ENCODE data around the gene TDRD9.

The TDRD9 gene

GRCh38 chr14:104100171-104101085 lies 172.2 kb downstream of the TDRD9 start:
- no peak overlapping the region for H3K27ac ChIP-seq
- no peaks in the 10 kb centered on the region for H3K36me3 ChIP-seq
- H3K27me3 ChIP-seq = no peaks in the 10 kb centered on the region
- no peak overlapping the region for H3K4me3 ChIP-seq (ENCODE audit: low read depth in 1 of 2, low read length in 1 of 2)
- no peak for TF ChIP-seq CTCF (IDR thresholded peaks at IDR 0.05)
- no peaks in the 10 kb centered on the region for H3K4me1 ChIP-seq (ENCODE audit: control insufficient read depth in 1 of 2, insufficient read depth in 1 of 2, low read depth in 1 of 2, low read length in 1 of 2)
- no peaks in the 10 kb centered on the region for H3K9me3 ChIP-seq

- Histone ChIP-seq H3K9me3 (no peaks in the 10 kb centered on the region), H3K27ac (no peak overlapping the region), H3K27me3 (no peaks in the 10 kb centered on the region), H3K4me3 (ENCODE audit: low read depth in 1 of 2, low read length in 1 of 2) (no peak overlapping the region), H3K4me1 (ENCODE audit: control insufficient read depth in 1 of 2, insufficient read depth in 1 of 2, low read depth in 1 of 2, low read length in 1 of 2) (no peaks in the 10 kb centered on the region), H3K36me3 (no peaks in the 10 kb centered on the region)
- no peak for TF ChIP-seq CTCF (IDR thresholded peaks at IDR 0.05)
Measured at GRCh38 chr14:104101086-104101621, 172.9 kb downstream of the TDRD9 start.

GRCh38 chr14:104101651-104102281 lies 173.5 kb downstream of the TDRD9 start:
- H3K27me3 ChIP-seq = no peaks in the 10 kb centered on the region
- no peaks in the 10 kb centered on the region for H3K4me1 ChIP-seq (ENCODE audit: control insufficient read depth in 1 of 2, insufficient read depth in 1 of 2, low read depth in 1 of 2, low read length in 1 of 2)
- no peak overlapping the region for H3K27ac ChIP-seq
- no peak overlapping the region for H3K4me3 ChIP-seq (ENCODE audit: low read depth in 1 of 2, low read length in 1 of 2)
- TF ChIP-seq CTCF (IDR thresholded peaks at IDR 0.05) = no peak
- no peaks in the 10 kb centered on the region for H3K36me3 ChIP-seq
- no peaks in the 10 kb centered on the region for H3K9me3 ChIP-seq

Data from neutrophil (primary cell).